ENCODE data around the gene SLC35C1. TPM values are rescaled to one million over a fixed set of nuclear protein-coding genes. Genes with fewer than 3 reads are reported as not detected.

The SLC35C1 gene
- total RNA-seq, 1 experiment from 2014 or later, result 8.9 TPM

- Mint-ChIP-seq H3K4me3 (no peak overlapping the region; a peak in 1 of 5 replicates), H3K9me3 (no peaks in the 10 kb centered on the region), H3K36me3 (ENCODE audit: insufficient read depth in 1 of 3, low read depth in 3 of 3) (no peaks in the 10 kb centered on the region), H3K4me1 (peaks cover 19 to 46% of the 10 kb centered on the region in 2 experiments), H3K27me3 (ENCODE audit: low read depth) (peaks cover 5% of the 10 kb centered on the region), H3K27ac (no peak overlapping the region)
- Histone ChIP-seq H3K9me3 (ENCODE audit: control insufficient read depth, low read depth, low read length) (no peaks in the 10 kb centered on the region), H3K27me3 (ENCODE audit: insufficient read depth, low read length) (no peaks in the 10 kb centered on the region), H2BK12ac (ENCODE audit: insufficient read length, low read depth, low read length) (no peak overlapping the region), H2BK15ac (ENCODE audit: low read depth, low read length) (no peak overlapping the region), H4K91ac (ENCODE audit: insufficient read length, low read depth, low read length) (no peak overlapping the region), H3K14ac (ENCODE audit: insufficient read depth, low read length) (no peak overlapping the region), H3K9ac (ENCODE audit: extremely low read depth, insufficient read length, low read length) (no peak overlapping the region), H2BK120ac (ENCODE audit: low read depth, low read length, poor library complexity, severe bottlenecking) (no peak overlapping the region), H3K4me2 (ENCODE audit: insufficient read depth, insufficient read length, low read length) (no peak overlapping the region), H4K8ac (replicated peaks; ENCODE audit: insufficient read length, low read depth, low read length) (no peak overlapping the region), H3K27ac (ENCODE audit: insufficient read length, low read depth, low read length) (no peak overlapping the region), H2BK5ac (ENCODE audit: insufficient read length, low read length) (no peak overlapping the region), H3K79me1 (ENCODE audit: insufficient read depth, low read depth, low read length, poor library complexity, severe bottlenecking) (no peaks in the 10 kb centered on the region), H3K4ac (ENCODE audit: low read depth, low read length) (no peak overlapping the region), H4K5ac (ENCODE audit: insufficient read length, low read depth, low read length) (no peak overlapping the region), H3K79me2 (ENCODE audit: insufficient read depth, low read length) (no peaks in the 10 kb centered on the region), H3K18ac (ENCODE audit: insufficient read length, low read depth, low read length) (no peak overlapping the region), H2AK5ac (ENCODE audit: insufficient read length, low read length) (no peak overlapping the region), H3K23me2 (ENCODE audit: insufficient read length, low read depth, low read length, poor library complexity, severe bottlenecking) (no peaks in the 10 kb centered on the region), H2AFZ (ENCODE audit: low read length) (no peak overlapping the region), H3K56ac (ENCODE audit: insufficient read length, low read depth, low read length) (no peak overlapping the region), H3K23ac (ENCODE audit: insufficient read length, low read depth, low read length) (no peak overlapping the region), H4K20me1 (ENCODE audit: control insufficient read depth, insufficient read depth, insufficient read length) (no peaks in the 10 kb centered on the region), H3K4me1 (ENCODE audit: insufficient read depth, low read length) (no peaks in the 10 kb centered on the region; the same call in 1 of the 2 replicates), H3T11ph (ENCODE audit: low read length) (no peak overlapping the region), H2BK20ac (ENCODE audit: low read depth, low read length, poor library complexity, severe bottlenecking) (no peak overlapping the region)
- no CpG with 5 or more reads among the region's 14 CpGs for WGBS (ENCODE audit: extremely low coverage, insufficient read length, low lambda C conversion rate)
- no peak for TF ChIP-seq CTCF (conservative IDR thresholded peaks at IDR 0.05)
- no peak for DNase-seq
These were observed 49.6 kb upstream of the SLC35C1 start for GRCh38 chr11:45755281-45755859.

Measured in H9 (cell line).